H1 (cell line): ENCODE data around the gene GIPC2. TPM values are rescaled to one million over a fixed set of nuclear protein-coding genes. Genes with fewer than 3 reads are reported as not detected.

Experiments used
- CHD7 ChIP-seq: fragments of 300-600 bp; sonication (generic); IDR thresholded peaks from 2 replicates; pipeline ENCODE4 v1.7.1; 2012; ENCODE audit warnings: low read length, moderate library complexity, mild to moderate bottlenecking, inconsistent platforms; ENCODE audit not compliant: insufficient replicate concordance
- HDAC2 ChIP-seq, 2 experiments: fragments of 300-600 bp in 1 of 2; sonication (generic) in 1 of 2; IDR thresholded peaks; 2 replicates each; pipeline ENCODE4 v1.6.1; 2011 to 2012; ENCODE audit warnings: low read depth in 2 of 2, low read length in 2 of 2, mild to moderate bottlenecking in 2 of 2, moderate library complexity in 2 of 2, borderline replicate concordance in 1 of 2, inconsistent platforms in 1 of 2
- JUN ChIP-seq: IDR thresholded peaks from 2 replicates; pipeline ENCODE4 v1.6.1; 2011; ENCODE audit warnings: low read depth, mild to moderate bottlenecking, improper control_type of control experiment, low read length
- KDM1A ChIP-seq: fragments of 200-600, 300-600 bp; sonication (generic); IDR thresholded peaks from 2 replicates; pipeline ENCODE4 v1.7.1; 2016; ENCODE audit warnings: mild to moderate bottlenecking, low read length, borderline replicate concordance
- POLR2AphosphoS5 ChIP-seq: IDR thresholded peaks from 2 replicates; pipeline ENCODE4 v1.6.1; 2011; ENCODE audit warnings: low read depth, low read length
- SIN3A ChIP-seq, 2 experiments: IDR thresholded peaks in 1 of 2; conservative IDR thresholded peaks in 1 of 2; 2 replicates each; pipeline ENCODE4 v1.6.1; 2011 to 2012; ENCODE audit warnings: low read length in 2 of 2, improper control_type of control experiment in 1 of 2, low read depth in 1 of 2, mild to moderate bottlenecking in 1 of 2
- SP2 ChIP-seq: IDR thresholded peaks from 2 replicates; pipeline ENCODE4 v1.6.1; 2012; ENCODE audit warnings: mild to moderate bottlenecking, low read length, inconsistent platforms
- polyA plus RNA-seq, 7 experiments: library from polyadenylated mRNA; depleted of rRNA in 3 of 7; stranded (reverse) in 5 of 7; unstranded in 2 of 7; fragments of >200 nt in 5 of 7; fragments of 200-250 nt in 2 of 7; gene quantifications; 1 replicate in 5 of 7; 2 replicates in 1 of 7; 4 replicates in 1 of 7; pipeline versions ENCODE4 v1.2.1 to v1.2.3, GENCODE V29; 2011 to 2013; ENCODE audit warnings: missing spikeins in 2 of 7, mixed read lengths in 2 of 7
- total RNA-seq: library from RNA; stranded (reverse); fragmentation: NEBNext Ultra II Directional; extraction: Animal tissue kit (Norgen Biotek cat#: 25700); gene quantifications from 2 replicates; pipeline ENCODE4 v1.2.1, GENCODE V29; 2021

The GIPC2 gene
- total and polyA plus RNA-seq, 2 of the 8 experiments (the other 6 are each of a cell fraction or from before 2014, with no cell fraction given) = 0.29 to 0.69 TPM

- TF ChIP-seq CHD7 = no peak
- TF ChIP-seq POLR2AphosphoS5 = no peak
- no peak for TF ChIP-seq KDM1A
- no peak for TF ChIP-seq SP2
- TF ChIP-seq JUN = no peak
- TF ChIP-seq SIN3A (conservative IDR thresholded peaks at IDR 0.05 in 1 of 2, IDR thresholded peaks at IDR 0.05 in 1 of 2; ENCODE audit: low read depth in 1 of 2, low read length in 2 of 2) = no peak
- no peak for TF ChIP-seq HDAC2 (IDR thresholded peaks at IDR 0.05; ENCODE audit: borderline replicate concordance in 1 of 2, low read depth in 2 of 2, low read length in 2 of 2)
Measured at GRCh38 chr1:78075621-78076020, 29.9 kb downstream of the GIPC2 start (continued).
